Measurements from ENCODE around the gene EHD4. TPM values are rescaled to one million over a fixed set of nuclear protein-coding genes. Genes with fewer than 3 reads are reported as not detected.
A peak's percentile ranks its signal among the peaks of the same experiment; 100 is the strongest.

EHD4 gene
- total and polyA plus RNA-seq, 2 donors (not counting 1 experiment from before 2014, with no cell fraction given) = 19.3 to 22.0 TPM

GRCh38 chr15:41928100-41928499 is 44.3 kb downstream of the EHD4 start:
- DNase-seq (ENCODE audit: low read depth in 2 of 2) = no peak
- no peak overlapping the region for H3K9ac ChIP-seq (ENCODE audit: insufficient read depth, low read length)
- no peak for TF ChIP-seq EZH2 (IDR thresholded peaks at IDR 0.05; ENCODE audit: low read length, missing control alignments)
- TF ChIP-seq CTCF (conservative IDR thresholded peaks at IDR 0.05 in 1 of 2, IDR thresholded peaks at IDR 0.05 in 1 of 2; ENCODE audit: low read depth in 1 of 2, low read length in 2 of 2) = no peak
- H4K20me1 ChIP-seq (ENCODE audit: control insufficient read depth, extremely low read depth, insufficient read depth, low read length) = no peaks in the 10 kb centered on the region
- no peaks in the 10 kb centered on the region for H3K9me3 ChIP-seq (ENCODE audit: control insufficient read depth, insufficient read depth, low read depth, low read length)
- no peak overlapping the region for H3K4me3 ChIP-seq (replicated peaks in 1 of 4; ENCODE audit: control extremely low read depth in 1 of 4, insufficient read depth in 1 of 4, low read depth in 3 of 4, low read length in 4 of 4)
- no peak overlapping the region for H2AFZ ChIP-seq (ENCODE audit: low read length)
- peaks cover 25% of the 10 kb centered on the region for H3K4me1 ChIP-seq (ENCODE audit: control insufficient read depth, extremely low read depth, insufficient read depth, low read length)
- peaks cover 5% of the 10 kb centered on the region for H3K79me2 ChIP-seq (ENCODE audit: control insufficient read depth, insufficient read depth, low read length)
- H3K36me3 ChIP-seq (ENCODE audit: control insufficient read depth, insufficient read depth, low read length) = peaks cover 4% of the 10 kb centered on the region
- no peak overlapping the region for H3K27ac ChIP-seq (ENCODE audit: insufficient read depth, low read length)
- H3K4me2 ChIP-seq (ENCODE audit: extremely low read depth, insufficient read depth, low read length) = no peak overlapping the region
- no peaks in the 10 kb centered on the region for H3K27me3 ChIP-seq (ENCODE audit: control insufficient read depth, insufficient read depth, low read length)

GRCh38 chr15:41927536-41927935 is 44.8 kb downstream of the EHD4 start:
- Histone ChIP-seq H3K4me2 (ENCODE audit: extremely low read depth, insufficient read depth, low read length) (no peak overlapping the region), H3K9me3 (ENCODE audit: control insufficient read depth, insufficient read depth, low read depth, low read length) (no peaks in the 10 kb centered on the region), H3K36me3 (ENCODE audit: control insufficient read depth, insufficient read depth, low read length) (peaks cover 4% of the 10 kb centered on the region), H3K9ac (ENCODE audit: insufficient read depth, low read length) (no peak overlapping the region), H3K4me3 (replicated peaks in 1 of 4; ENCODE audit: control extremely low read depth in 1 of 4, insufficient read depth in 1 of 4, low read depth in 3 of 4, low read length in 4 of 4) (no peak overlapping the region), H3K79me2 (ENCODE audit: control insufficient read depth, insufficient read depth, low read length) (peaks cover 5% of the 10 kb centered on the region), H3K4me1 (ENCODE audit: control insufficient read depth, extremely low read depth, insufficient read depth, low read length) (peaks cover 25% of the 10 kb centered on the region), H3K27ac (ENCODE audit: insufficient read depth, low read length) (no peak overlapping the region), H3K27me3 (ENCODE audit: control insufficient read depth, insufficient read depth, low read length) (no peaks in the 10 kb centered on the region), H2AFZ (ENCODE audit: low read length) (no peak overlapping the region), H4K20me1 (ENCODE audit: control insufficient read depth, extremely low read depth, insufficient read depth, low read length) (no peaks in the 10 kb centered on the region)
- no peak for DNase-seq (ENCODE audit: low read depth in 2 of 2)
- TF ChIP-seq EZH2 (IDR thresholded peaks at IDR 0.05; ENCODE audit: low read length, missing control alignments) (no peak), CTCF (conservative IDR thresholded peaks at IDR 0.05 in 1 of 2, IDR thresholded peaks at IDR 0.05 in 1 of 2; ENCODE audit: low read depth in 1 of 2, low read length in 2 of 2) (no peak)

- Histone ChIP-seq H3K27ac (ENCODE audit: insufficient read depth, low read length) (no peak overlapping the region), H4K20me1 (ENCODE audit: control insufficient read depth, extremely low read depth, insufficient read depth, low read length) (no peaks in the 10 kb centered on the region), H3K27me3 (ENCODE audit: control insufficient read depth, insufficient read depth, low read length) (no peaks in the 10 kb centered on the region), H2AFZ (ENCODE audit: low read length) (no peak overlapping the region), H3K4me3 (replicated peaks in 1 of 4; ENCODE audit: control extremely low read depth in 1 of 4, insufficient read depth in 1 of 4, low read depth in 3 of 4, low read length in 4 of 4) (no peak overlapping the region), H3K36me3 (ENCODE audit: control insufficient read depth, insufficient read depth, low read length) (peaks cover 4% of the 10 kb centered on the region), H3K4me2 (ENCODE audit: extremely low read depth, insufficient read depth, low read length) (no peak overlapping the region), H3K4me1 (ENCODE audit: control insufficient read depth, extremely low read depth, insufficient read depth, low read length) (peaks cover 26% of the 10 kb centered on the region), H3K79me2 (ENCODE audit: control insufficient read depth, insufficient read depth, low read length) (no peaks in the 10 kb centered on the region), H3K9ac (ENCODE audit: insufficient read depth, low read length) (no peak overlapping the region), H3K9me3 (ENCODE audit: control insufficient read depth, insufficient read depth, low read depth, low read length) (no peaks in the 10 kb centered on the region)
- no peak for TF ChIP-seq EZH2 (IDR thresholded peaks at IDR 0.05; ENCODE audit: low read length, missing control alignments)
- peak in 1 of 2 donors; percentile 37 for DNase-seq (ENCODE audit: low read depth in 2 of 2)
Observed at GRCh38 chr15:41926185-41927056, 45.9 kb downstream of the EHD4 start.

Measured in fibroblast of lung (primary cell).